B cell (primary cell): ENCODE measurements around the gene MESP2. TPM values are rescaled to one million over a fixed set of nuclear protein-coding genes. Genes with fewer than 3 reads are reported as not detected.

Experiments
- ATAC-seq: fragments of 200-7000 bp; cut with Tn5 transposase; one replicate; pipeline ENCODE4 v1.10.0; 2021; ENCODE audit warnings: low read depth, mild to moderate bottlenecking, moderate number of reproducible peaks, moderate library complexity
- CTCF ChIA-PET: fragments of 350-600 bp; sonication (Branson Sonifier 250); formaldehyde crosslinking; loops from one replicate; lab custom pipeline; 2021; ENCODE audit warnings: antibody characterized with exemption, inconsistent platforms; lab: Charles Lee
- POLR2A ChIA-PET: fragments of 350-600 bp; sonication (Branson Sonifier 250); formaldehyde crosslinking; loops from one replicate; lab custom pipeline; 2021; ENCODE audit warnings: antibody characterized with exemption; lab: Charles Lee
- DNase-seq: peaks from one replicate; pipeline ENCODE4 v3.0.0; 2013
- H2AFZ ChIP-seq: 2 replicates; pipeline ENCODE4 v1.6.1; 2012; ENCODE audit warnings: mild to moderate bottlenecking, low read depth, low read length; ENCODE audit not compliant: insufficient read depth, poor library complexity, severe bottlenecking
- H3K27ac ChIP-seq, 2 donors: 1 replicate in 1 of 2; 2 replicates in 1 of 2; pipeline ENCODE4 v1.5.1; 2012 to 2013; ENCODE audit warnings: low read length in 2 of 2, mild to moderate bottlenecking in 2 of 2, moderate library complexity in 1 of 2
- H3K27me3 ChIP-seq, 4 experiments: fragments of 200-600 bp in 1 of 4; sonication (generic) in 1 of 4; replicated peaks in 1 of 4; 1 replicate in 2 of 4; 2 replicates in 2 of 4; pipeline versions ENCODE4 v1.6.1 to v1.7.0; 2013 to 2016; ENCODE audit warnings: low read length in 3 of 4, mild to moderate bottlenecking in 2 of 4, mixed read lengths in 1 of 4, moderate library complexity in 1 of 4; ENCODE audit not compliant: insufficient read depth in 4 of 4, control insufficient read depth in 3 of 4; ENCODE audit errors: control extremely low read depth in 1 of 4
- H3K36me3 ChIP-seq, 2 experiments: replicated peaks in 1 of 2; 1 replicate in 1 of 2; 2 replicates in 1 of 2; pipeline versions ENCODE4 v1.6.1 to v1.7.1; 2013; ENCODE audit warnings: low read length in 1 of 2; ENCODE audit not compliant: insufficient read depth in 2 of 2, control insufficient read depth in 1 of 2; ENCODE audit errors: control extremely low read depth in 1 of 2, extremely low read depth in 1 of 2
- H3K4me1 ChIP-seq, 2 donors: fragments of 200-600 bp in 1 of 2; sonication (generic) in 1 of 2; 1 replicate in 1 of 2; 2 replicates in 1 of 2; pipeline versions ENCODE4 v1.5.1 to v1.6.1; 2013 to 2017; ENCODE audit warnings: low read length in 2 of 2; ENCODE audit not compliant: control insufficient read depth in 2 of 2, insufficient read depth in 2 of 2
- H3K4me2 ChIP-seq: replicated peaks from 2 replicates; pipeline ENCODE3; 2012; ENCODE audit warnings: mild to moderate bottlenecking, low read depth, low read length; ENCODE audit not compliant: poor library complexity, severe bottlenecking
- H3K4me3 ChIP-seq, 5 experiments: fragments of 200-600 bp in 1 of 5; sonication (generic) in 1 of 5; 1 replicate in 3 of 5; 2 replicates in 2 of 5; pipeline versions ENCODE4 v1.5.1 to v1.7.0; 2011 to 2016; ENCODE audit warnings: low read length in 4 of 5, mild to moderate bottlenecking in 4 of 5, low read depth in 2 of 5, control low read depth in 1 of 5, moderate library complexity in 1 of 5; ENCODE audit not compliant: insufficient read depth in 1 of 5; ENCODE audit errors: control extremely low read depth in 1 of 5, extremely low read depth in 1 of 5
- H3K79me2 ChIP-seq: fragments of 200-600 bp; sonication (generic); one replicate; pipeline ENCODE4 v1.6.0; 2016; ENCODE audit warnings: low read length; ENCODE audit not compliant: control insufficient read depth, insufficient read depth
- H3K9ac ChIP-seq: fragments of 200-600 bp; sonication (generic); 2 replicates; pipeline ENCODE4 v1.6.1; 2017; ENCODE audit warnings: mild to moderate bottlenecking, low read length, moderate library complexity
- H3K9me3 ChIP-seq, 3 donors: one replicate each; pipeline versions ENCODE4 v1.6.1 to v1.7.1; 2013; ENCODE audit warnings: low read length in 2 of 3; ENCODE audit not compliant: control insufficient read depth in 2 of 3, insufficient read depth in 1 of 3; ENCODE audit errors: control extremely low read depth in 1 of 3
- H4K20me1 ChIP-seq: 2 replicates; pipeline ENCODE4 v1.6.0; 2012; ENCODE audit warnings: mild to moderate bottlenecking, low read length; ENCODE audit not compliant: insufficient read depth, control insufficient read depth, poor library complexity, severe bottlenecking
- H3K27ac Mint-ChIP-seq: one replicate; pipeline ENCODE4 v1.8.0; 2021; ENCODE audit warnings: mixed read lengths
- H3K27me3 Mint-ChIP-seq: one replicate; pipeline ENCODE4 v1.8.0; 2021; ENCODE audit warnings: mixed read lengths
- H3K4me1 Mint-ChIP-seq: one replicate; pipeline ENCODE4 v1.8.0; 2021; ENCODE audit warnings: mixed read lengths
- H3K4me3 Mint-ChIP-seq: one replicate; pipeline ENCODE4 v1.8.0; 2021; ENCODE audit warnings: mixed read lengths
- H3K9me3 Mint-ChIP-seq: one replicate; pipeline ENCODE4 v1.8.0; 2022; ENCODE audit warnings: mixed read lengths; ENCODE audit not compliant: insufficient read depth
- CTCF ChIP-seq: fragments of 200-600 bp; IDR thresholded peaks from one replicate; pipeline ENCODE4 v1.8.0; 2022; ENCODE audit warnings: antibody characterized with exemption, mild to moderate bottlenecking
- EZH2 ChIP-seq: IDR thresholded peaks from 2 replicates; pipeline ENCODE4 v1.6.1; 2012; ENCODE audit warnings: borderline replicate concordance, low read depth, mild to moderate bottlenecking, moderate library complexity, low read length; ENCODE audit not compliant: insufficient read depth, poor library complexity, severe bottlenecking
- WGBS: methylation state at CpG from one replicate; pipeline ENCODE4 v1.1.5; 2013; ENCODE audit warnings: missing lambda C conversion rate; ENCODE audit not compliant: insufficient coverage; 5-methylcytosine and 5-hydroxymethylcytosine counted together
- intact Hi-C: fragments of 100-400 bp; cut with micrococcal nuclease; formaldehyde crosslinking; loops from one replicate; pipeline ENCODE4 v1.10.0; 2022
- polyA plus RNA-seq: library from polyadenylated mRNA; depleted of rRNA; stranded (reverse); fragments of >200 nt; gene quantifications from 2 replicates; pipeline ENCODE4 v1.2.3, GENCODE V29; 2012
- total RNA-seq, 2 donors: library from RNA; stranded (reverse); fragments of 120-200 nt in 1 of 2; gene quantifications; 1 replicate in 1 of 2; 2 replicates in 1 of 2; pipeline versions ENCODE4 v1.2.3 to v1.2.4, GENCODE V29; 2013 to 2022

MESP2 gene
- total and polyA plus RNA-seq, 2 donors (not counting 1 experiment from before 2014, with no cell fraction given), result not detected

GRCh38 chr15:89805241-89806209 is 29.4 kb downstream of the MESP2 start:
- Histone ChIP-seq H3K79me2 (no peaks in the 10 kb centered on the region), H4K20me1 (no peaks in the 10 kb centered on the region), H3K4me1 (no peaks in the 10 kb centered on the region), H3K4me2 (no peak overlapping the region), H3K36me3 (no peaks in the 10 kb centered on the region), H2AFZ (no peak overlapping the region), H3K9me3 (no peaks in the 10 kb centered on the region), H3K27me3 (no peaks in the 10 kb centered on the region), H3K9ac (no peak overlapping the region), H3K4me3 (no peak overlapping the region), H3K27ac (no peak overlapping the region)
- no peaks in the 10 kb centered on the region for H3K27me3 Mint-ChIP-seq
- H3K9me3 Mint-ChIP-seq, result no peaks in the 10 kb centered on the region
- ATAC-seq (no peak), DNase-seq (no peak)
- no peaks in the 10 kb centered on the region for H3K4me1 Mint-ChIP-seq
- POLR2A ChIA-PET, result no interaction called here
- H3K27ac Mint-ChIP-seq, result no peak overlapping the region
- 90% methylated on average over 27 of the region's 29 CpGs for WGBS
- TF ChIP-seq EZH2 (no peak), CTCF (no peak)
- intact Hi-C loops, result no loop called here
- no peak overlapping the region for H3K4me3 Mint-ChIP-seq
- CTCF ChIA-PET, result interaction anchor here (0.6 kb wide), 1 partner anchor 14 kb away, joined by 3 read pairs; no protein-coding TSS in a partner anchor

DNA sequence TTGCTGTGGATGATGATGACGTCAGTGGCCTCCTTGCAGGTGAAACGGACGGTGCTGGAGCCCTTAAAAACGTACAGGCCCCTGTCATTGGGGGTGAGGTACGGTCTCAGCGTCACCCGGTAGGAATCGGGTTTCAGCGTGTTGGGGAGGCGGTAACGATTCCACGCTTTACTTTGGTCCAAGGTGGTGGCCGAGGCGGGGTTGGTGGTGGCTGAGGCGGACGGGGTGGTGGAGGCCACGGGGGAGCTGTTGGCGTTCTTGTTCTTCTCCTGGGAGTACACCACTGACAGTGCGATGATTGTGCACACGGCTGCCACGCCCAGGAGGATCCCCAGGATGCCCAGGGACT is 30.1 kb downstream of the MESP2 start:
- Histone ChIP-seq H2AFZ (no peak overlapping the region), H3K4me2 (no peak overlapping the region), H4K20me1 (no peaks in the 10 kb centered on the region), H3K4me1 (no peaks in the 10 kb centered on the region), H3K27me3 (no peaks in the 10 kb centered on the region), H3K36me3 (no peaks in the 10 kb centered on the region), H3K79me2 (no peaks in the 10 kb centered on the region), H3K9ac (no peak overlapping the region), H3K9me3 (no peaks in the 10 kb centered on the region), H3K27ac (no peak overlapping the region), H3K4me3 (no peak overlapping the region)
- ChIA-PET CTCF (no interaction called here), POLR2A (no interaction called here)
- intact Hi-C loops, result no loop called here
- TF ChIP-seq EZH2 (no peak), CTCF (no peak)
- DNase-seq (no peak), ATAC-seq (no peak)
- Mint-ChIP-seq H3K4me1 (no peaks in the 10 kb centered on the region), H3K27ac (no peak overlapping the region), H3K27me3 (no peaks in the 10 kb centered on the region), H3K4me3 (no peak overlapping the region), H3K9me3 (no peaks in the 10 kb centered on the region)
- 94% methylated on average over 21 of the region's 21 CpGs for WGBS
